Measurements from ENCODE around the gene SOD3. TPM values are rescaled to one million over a fixed set of nuclear protein-coding genes. Genes with fewer than 3 reads are reported as not detected.

SOD3 gene
- polyA plus RNA-seq, 1 donor (not counting 4 experiments of a cell fraction or from before 2014, with no cell fraction given), result not detected

DNA sequence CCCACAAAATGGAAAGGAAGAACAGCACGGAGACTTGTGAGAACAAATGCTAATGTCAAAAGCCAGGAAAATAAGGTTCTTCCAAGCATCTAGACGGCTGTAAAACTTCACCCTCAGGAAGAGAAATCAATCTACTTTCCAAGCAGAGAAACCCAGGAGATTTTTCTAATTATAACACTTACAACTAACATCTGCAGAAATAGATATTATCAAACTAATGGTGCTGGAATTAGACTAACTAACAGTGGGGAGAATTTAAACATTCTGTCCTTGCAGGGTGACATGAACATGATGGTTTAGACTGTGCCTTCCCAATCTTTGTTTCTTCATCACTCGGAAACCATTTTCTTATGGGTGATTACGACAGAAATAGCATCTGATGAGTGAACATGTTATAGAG lies 40.3 kb downstream of the SOD3 start:
- Histone ChIP-seq H3K4me1 (ENCODE audit: control insufficient read depth, extremely low read depth, insufficient read depth, low read length) (no peaks in the 10 kb centered on the region), H3K79me2 (ENCODE audit: control insufficient read depth, insufficient read depth, low read length) (no peaks in the 10 kb centered on the region), H3K4me3 (ENCODE audit: control insufficient read depth in 2 of 3, extremely low read depth in 1 of 3, insufficient read depth in 2 of 3, low read depth in 1 of 3, low read length in 3 of 3) (no peak overlapping the region), H3K36me3 (ENCODE audit: control insufficient read depth in 2 of 2, extremely low read depth in 1 of 2, insufficient read depth in 2 of 2, low read length in 2 of 2) (no peaks in the 10 kb centered on the region), H2AFZ (ENCODE audit: control insufficient read depth, low read length) (no peak overlapping the region), H3K27ac (ENCODE audit: control insufficient read depth, insufficient read depth, low read length) (no peak overlapping the region), H4K20me1 (ENCODE audit: control insufficient read depth, extremely low read depth, insufficient read depth, low read length) (no peaks in the 10 kb centered on the region), H3K4me2 (ENCODE audit: control insufficient read depth, extremely low read depth, insufficient read depth, low read depth, low read length) (no peak overlapping the region), H3K9ac (ENCODE audit: control insufficient read depth, extremely low read depth, insufficient read depth, low read length) (no peak overlapping the region), H3K27me3 (ENCODE audit: control insufficient read depth, extremely low read depth, insufficient read depth, low read length) (no peaks in the 10 kb centered on the region), H3K9me3 (ENCODE audit: control insufficient read depth, low read depth, low read length) (no peaks in the 10 kb centered on the region), H3K9me1 (ENCODE audit: control insufficient read depth, extremely low read depth, insufficient read depth, low read length) (no peaks in the 10 kb centered on the region)
- dilution Hi-C loops (cut with MboI; ENCODE audit: extremely low pct_ligation_motif_present, low sequenced_read_pairs), result no loop called here
- no peak for FAIRE-seq
- no peak for DNase-seq (ENCODE audit: low read depth, low spot score)
- TF ChIP-seq EZH2 (IDR thresholded peaks at IDR 0.05; ENCODE audit: low read length), result no peak
- TF ChIP-seq, protein P1, sequence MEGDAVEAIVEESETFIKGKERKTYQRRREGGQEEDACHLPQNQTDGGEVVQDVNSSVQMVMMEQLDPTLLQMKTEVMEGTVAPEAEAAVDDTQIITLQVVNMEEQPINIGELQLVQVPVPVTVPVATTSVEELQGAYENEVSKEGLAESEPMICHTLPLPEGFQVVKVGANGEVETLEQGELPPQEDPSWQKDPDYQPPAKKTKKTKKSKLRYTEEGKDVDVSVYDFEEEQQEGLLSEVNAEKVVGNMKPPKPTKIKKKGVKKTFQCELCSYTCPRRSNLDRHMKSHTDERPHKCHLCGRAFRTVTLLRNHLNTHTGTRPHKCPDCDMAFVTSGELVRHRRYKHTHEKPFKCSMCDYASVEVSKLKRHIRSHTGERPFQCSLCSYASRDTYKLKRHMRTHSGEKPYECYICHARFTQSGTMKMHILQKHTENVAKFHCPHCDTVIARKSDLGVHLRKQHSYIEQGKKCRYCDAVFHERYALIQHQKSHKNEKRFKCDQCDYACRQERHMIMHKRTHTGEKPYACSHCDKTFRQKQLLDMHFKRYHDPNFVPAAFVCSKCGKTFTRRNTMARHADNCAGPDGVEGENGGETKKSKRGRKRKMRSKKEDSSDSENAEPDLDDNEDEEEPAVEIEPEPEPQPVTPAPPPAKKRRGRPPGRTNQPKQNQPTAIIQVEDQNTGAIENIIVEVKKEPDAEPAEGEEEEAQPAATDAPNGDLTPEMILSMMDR (optimal IDR thresholded peaks at IDR 0.05 in 1 of 3, IDR thresholded peaks at IDR 0.05 in 1 of 3, conservative IDR thresholded peaks at IDR 0.05 in 1 of 3; ENCODE audit: extremely low read depth in 1 of 3, insufficient read depth in 2 of 3, low read length in 3 of 3), result no peak

DNA sequence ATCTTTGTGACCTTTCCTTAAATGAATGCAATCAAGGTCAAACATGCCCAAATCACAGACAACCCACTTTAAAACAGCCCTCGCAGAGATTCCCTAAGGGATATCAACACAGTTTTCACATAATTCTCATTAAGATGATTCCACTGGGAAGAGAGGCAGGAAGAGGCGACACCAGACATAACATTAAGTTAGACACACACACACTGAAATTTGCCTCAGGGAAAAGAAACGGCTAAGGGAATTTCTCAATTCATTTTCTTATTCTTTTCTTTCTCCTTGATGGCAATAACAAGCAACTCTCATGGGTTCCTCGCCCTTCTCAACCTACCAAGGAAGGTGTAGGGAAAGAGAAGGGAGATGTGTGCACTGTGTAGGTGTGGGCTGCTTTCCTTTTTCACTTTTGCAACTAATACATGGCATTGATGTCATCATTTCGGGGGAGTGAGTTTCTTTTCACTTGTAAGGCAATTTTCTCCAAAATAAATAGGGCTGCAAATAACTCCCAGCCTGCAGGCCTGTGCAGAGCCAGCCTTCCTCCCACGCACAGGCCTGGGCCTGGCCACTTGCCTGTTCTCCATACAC lies 41.4 kb downstream of the SOD3 start:
- Histone ChIP-seq H3K9me1 (ENCODE audit: control insufficient read depth, extremely low read depth, insufficient read depth, low read length) (no peaks in the 10 kb centered on the region), H3K79me2 (ENCODE audit: control insufficient read depth, insufficient read depth, low read length) (no peaks in the 10 kb centered on the region), H3K36me3 (ENCODE audit: control insufficient read depth in 2 of 2, extremely low read depth in 1 of 2, insufficient read depth in 2 of 2, low read length in 2 of 2) (no peaks in the 10 kb centered on the region), H3K9ac (ENCODE audit: control insufficient read depth, extremely low read depth, insufficient read depth, low read length) (no peak overlapping the region), H3K4me3 (ENCODE audit: control insufficient read depth in 2 of 3, extremely low read depth in 1 of 3, insufficient read depth in 2 of 3, low read depth in 1 of 3, low read length in 3 of 3) (no peak overlapping the region), H2AFZ (ENCODE audit: control insufficient read depth, low read length) (no peak overlapping the region), H4K20me1 (ENCODE audit: control insufficient read depth, extremely low read depth, insufficient read depth, low read length) (no peaks in the 10 kb centered on the region), H3K4me2 (ENCODE audit: control insufficient read depth, extremely low read depth, insufficient read depth, low read depth, low read length) (no peak overlapping the region), H3K27me3 (ENCODE audit: control insufficient read depth, extremely low read depth, insufficient read depth, low read length) (no peaks in the 10 kb centered on the region), H3K4me1 (ENCODE audit: control insufficient read depth, extremely low read depth, insufficient read depth, low read length) (no peaks in the 10 kb centered on the region), H3K9me3 (ENCODE audit: control insufficient read depth, low read depth, low read length) (no peaks in the 10 kb centered on the region), H3K27ac (ENCODE audit: control insufficient read depth, insufficient read depth, low read length) (no peak overlapping the region)
- no peak for FAIRE-seq
- DNase-seq (ENCODE audit: low read depth, low spot score), result no peak
- TF ChIP-seq, protein P1 (optimal IDR thresholded peaks at IDR 0.05 in 1 of 3, IDR thresholded peaks at IDR 0.05 in 1 of 3, conservative IDR thresholded peaks at IDR 0.05 in 1 of 3; ENCODE audit: extremely low read depth in 1 of 3, insufficient read depth in 2 of 3, low read length in 3 of 3), result no peak
- no peak for TF ChIP-seq EZH2 (IDR thresholded peaks at IDR 0.05; ENCODE audit: low read length)
- dilution Hi-C loops (cut with MboI; ENCODE audit: extremely low pct_ligation_motif_present, low sequenced_read_pairs), result no loop called here
